AG09319 (cell line): ENCODE results near the gene WDR76.
A peak's percentile ranks its signal among the peaks of the same experiment; 100 is the strongest.

Experiments
- DNase-seq: peaks from one replicate; pipeline ENCODE4 v3.0.0-alpha.2; 2010; ENCODE audit warnings: low read depth; ENCODE audit errors: extremely low read depth
- TF ChIP-seq, protein P1 (sequence below): IDR thresholded peaks from 2 replicates; pipeline ENCODE4 v1.5.1; 2011; ENCODE audit warnings: low read depth, mild to moderate bottlenecking, inconsistent platforms, low read length, moderate library complexity

Gene WDR76

DNA sequence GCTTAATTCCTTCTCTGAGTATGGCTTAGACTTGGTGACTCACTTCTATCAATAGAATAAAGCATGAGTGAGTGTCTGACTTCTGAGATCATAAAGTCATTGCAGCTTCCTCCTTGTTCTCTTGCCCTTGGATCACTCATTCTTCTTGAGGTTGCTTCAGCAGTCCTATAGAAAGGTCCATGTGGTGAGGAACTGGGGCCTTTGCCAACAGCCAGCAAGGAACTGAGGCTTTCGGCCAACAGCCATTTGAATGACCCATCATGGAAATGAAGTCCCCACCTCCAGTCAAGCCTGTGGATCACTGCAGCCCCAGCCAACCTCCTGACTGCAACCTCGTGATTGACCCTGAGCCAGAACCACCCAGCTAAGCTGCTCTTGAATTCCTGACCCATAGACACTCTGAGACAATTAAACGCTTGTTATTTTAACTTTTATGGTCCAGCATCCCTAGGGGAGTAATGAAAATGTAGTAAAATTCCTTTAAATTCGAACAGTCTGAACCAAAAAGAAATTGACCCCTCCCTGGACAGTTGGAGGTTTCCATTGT lies 84.5 kb downstream of the WDR76 start:
- peak; percentile 73 for DNase-seq

DNA sequence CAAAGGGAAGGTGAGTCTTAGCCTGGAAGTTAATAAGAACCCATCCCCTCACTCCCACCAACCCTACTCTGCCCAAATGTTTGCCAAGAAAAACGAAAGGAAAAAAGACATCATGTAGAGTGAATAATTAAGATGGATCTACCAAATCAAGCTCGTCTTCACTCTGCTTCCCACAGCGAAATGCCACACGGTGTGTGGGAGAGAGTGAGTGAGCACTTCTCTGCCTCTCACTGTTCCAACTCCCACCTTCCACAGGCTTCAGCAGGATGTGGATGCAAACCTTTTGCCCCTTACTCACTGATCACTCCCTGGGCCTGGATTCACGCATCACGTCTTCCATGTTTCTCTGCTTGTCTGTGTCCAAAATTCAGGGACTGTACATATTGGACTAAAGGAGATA lies 85.4 kb downstream of the WDR76 start:
- TF ChIP-seq, protein P1, sequence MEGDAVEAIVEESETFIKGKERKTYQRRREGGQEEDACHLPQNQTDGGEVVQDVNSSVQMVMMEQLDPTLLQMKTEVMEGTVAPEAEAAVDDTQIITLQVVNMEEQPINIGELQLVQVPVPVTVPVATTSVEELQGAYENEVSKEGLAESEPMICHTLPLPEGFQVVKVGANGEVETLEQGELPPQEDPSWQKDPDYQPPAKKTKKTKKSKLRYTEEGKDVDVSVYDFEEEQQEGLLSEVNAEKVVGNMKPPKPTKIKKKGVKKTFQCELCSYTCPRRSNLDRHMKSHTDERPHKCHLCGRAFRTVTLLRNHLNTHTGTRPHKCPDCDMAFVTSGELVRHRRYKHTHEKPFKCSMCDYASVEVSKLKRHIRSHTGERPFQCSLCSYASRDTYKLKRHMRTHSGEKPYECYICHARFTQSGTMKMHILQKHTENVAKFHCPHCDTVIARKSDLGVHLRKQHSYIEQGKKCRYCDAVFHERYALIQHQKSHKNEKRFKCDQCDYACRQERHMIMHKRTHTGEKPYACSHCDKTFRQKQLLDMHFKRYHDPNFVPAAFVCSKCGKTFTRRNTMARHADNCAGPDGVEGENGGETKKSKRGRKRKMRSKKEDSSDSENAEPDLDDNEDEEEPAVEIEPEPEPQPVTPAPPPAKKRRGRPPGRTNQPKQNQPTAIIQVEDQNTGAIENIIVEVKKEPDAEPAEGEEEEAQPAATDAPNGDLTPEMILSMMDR: no peak

More for the DNA sequence above, 84.5 kb downstream of the WDR76 start:
- TF ChIP-seq, protein P1: no peak

DNA sequence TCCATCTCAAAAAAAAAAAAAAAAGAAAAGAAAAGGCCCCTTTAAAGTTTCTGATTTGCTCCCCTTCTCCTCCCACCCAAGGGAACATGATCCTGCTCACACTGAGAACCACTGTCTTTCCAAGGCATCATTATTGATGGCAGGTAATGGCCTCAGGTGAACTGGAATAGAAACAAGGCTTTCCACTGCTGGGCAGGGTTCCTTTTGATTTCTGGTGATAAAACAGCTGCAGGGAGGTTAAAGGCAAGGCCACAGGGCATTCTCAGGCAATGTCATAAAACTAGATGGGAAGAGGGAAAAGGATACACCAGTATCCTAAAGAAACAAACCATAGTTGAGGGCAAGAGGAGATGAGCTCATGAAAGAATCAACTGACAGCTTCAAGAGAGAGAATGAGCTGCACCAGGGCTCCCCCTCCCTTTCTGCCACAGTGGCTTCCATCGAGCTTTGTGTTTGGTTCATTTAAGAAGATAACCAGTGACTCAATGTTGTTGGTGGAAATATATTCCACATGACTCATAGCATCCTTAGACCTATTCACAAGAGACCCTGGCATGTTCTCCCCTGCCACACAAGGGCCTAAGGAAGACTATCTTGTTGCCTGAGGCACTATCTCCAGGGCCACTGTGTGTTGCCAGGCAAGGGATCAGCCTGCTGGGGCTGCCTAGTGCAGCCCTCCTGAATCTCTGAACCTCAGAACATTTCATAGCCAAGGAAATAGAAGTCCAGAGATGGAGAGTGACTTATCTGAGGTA lies 86.4 kb downstream of the WDR76 start:
- TF ChIP-seq, protein P1: no peak
- DNase-seq: peak; percentile 65

More for the DNA sequence above, 85.4 kb downstream of the WDR76 start:
- no peak for DNase-seq

DNA sequence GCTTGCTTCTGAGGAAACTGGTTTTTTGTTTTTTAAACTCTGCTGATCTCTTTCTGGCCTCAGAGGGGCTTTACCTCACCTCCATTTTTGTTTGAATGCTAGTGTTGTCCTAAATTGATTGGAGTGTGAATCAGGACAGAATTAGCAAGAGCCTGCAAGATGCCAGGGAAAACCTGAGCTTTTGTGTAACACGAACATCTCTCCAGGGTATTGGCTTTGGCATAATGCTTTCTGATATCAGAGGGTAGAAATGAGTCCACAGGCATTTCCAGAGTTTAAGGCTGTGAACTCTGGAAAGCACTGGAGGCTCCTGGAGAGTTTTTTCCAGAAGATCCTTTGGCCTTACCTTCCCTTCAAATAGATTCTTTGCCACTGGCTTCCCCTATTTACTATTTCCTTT lies 87.1 kb downstream of the WDR76 start:
- TF ChIP-seq, protein P1: no peak
- no peak for DNase-seq

DNA sequence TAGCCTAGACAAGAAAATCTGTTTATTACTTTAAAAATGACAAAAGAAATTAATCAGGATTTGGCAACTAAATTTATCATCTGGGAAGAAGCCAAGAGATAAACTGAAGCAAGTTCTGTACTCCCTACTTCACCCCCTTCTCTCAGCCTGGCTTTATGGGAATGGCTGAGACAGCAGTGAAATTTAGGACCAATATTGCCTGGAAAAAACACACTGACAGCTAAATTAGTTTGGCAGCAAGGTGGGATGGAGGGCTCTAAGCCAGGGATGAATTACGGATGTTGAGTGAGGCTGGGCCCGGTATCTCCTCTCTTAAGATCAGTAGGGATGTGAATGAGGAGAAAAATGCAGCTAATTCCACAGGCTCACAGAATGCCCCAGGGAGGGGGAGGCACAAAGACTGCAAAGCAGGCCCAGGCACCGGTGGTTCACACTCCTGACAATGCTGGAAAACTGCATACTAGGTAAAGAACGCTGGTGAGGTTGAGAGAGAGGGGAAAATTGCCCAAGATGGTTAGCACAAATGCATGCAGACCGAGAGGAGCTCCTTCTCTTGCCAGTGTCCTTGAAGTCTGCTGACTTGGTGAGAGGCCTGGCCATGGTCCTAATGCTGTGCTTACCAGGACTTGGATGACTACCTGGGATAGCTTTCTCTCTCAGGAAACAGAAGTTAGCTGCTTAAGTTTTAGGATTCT lies 89.0 kb downstream of the WDR76 start:
- TF ChIP-seq, protein P1: no peak
- DNase-seq: no peak

DNA sequence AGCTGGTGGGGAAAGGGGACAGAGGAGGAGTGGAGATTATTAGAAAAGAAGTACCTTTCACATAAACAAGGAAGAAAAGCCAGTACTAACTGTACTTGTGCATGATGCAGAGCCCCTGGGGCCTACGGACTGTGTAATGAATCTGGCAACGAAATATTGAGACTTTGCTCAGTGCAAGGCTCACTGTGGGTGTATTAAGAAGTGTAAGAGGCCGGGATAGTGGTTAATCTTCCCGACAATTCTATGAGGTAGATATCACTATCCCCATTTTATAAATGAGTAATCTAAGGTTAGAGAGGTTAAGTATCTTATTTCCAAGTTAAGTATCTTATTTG lies 89.5 kb downstream of the WDR76 start:
- TF ChIP-seq, protein P1: no peak
- DNase-seq: no peak
